GM18867 (cell line): ENCODE data around the gene CD302.
"Not testable (repeated sequence)": the region's sequence is repeated elsewhere in the genome, so short reads cannot be mapped to it uniquely, and the experiment has no call there.

Experiments
- ATAC-seq: cut with Tn5 transposase; IDR thresholded peaks from one replicate; pipeline ENCODE4 v1.9.1; 2021; ENCODE audit warnings: mild to moderate bottlenecking, moderate library complexity; ENCODE audit not compliant: unreplicated experiment

The CD302 gene, protein sequence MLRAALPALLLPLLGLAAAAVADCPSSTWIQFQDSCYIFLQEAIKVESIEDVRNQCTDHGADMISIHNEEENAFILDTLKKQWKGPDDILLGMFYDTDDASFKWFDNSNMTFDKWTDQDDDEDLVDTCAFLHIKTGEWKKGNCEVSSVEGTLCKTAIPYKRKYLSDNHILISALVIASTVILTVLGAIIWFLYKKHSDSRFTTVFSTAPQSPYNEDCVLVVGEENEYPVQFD

DNA sequence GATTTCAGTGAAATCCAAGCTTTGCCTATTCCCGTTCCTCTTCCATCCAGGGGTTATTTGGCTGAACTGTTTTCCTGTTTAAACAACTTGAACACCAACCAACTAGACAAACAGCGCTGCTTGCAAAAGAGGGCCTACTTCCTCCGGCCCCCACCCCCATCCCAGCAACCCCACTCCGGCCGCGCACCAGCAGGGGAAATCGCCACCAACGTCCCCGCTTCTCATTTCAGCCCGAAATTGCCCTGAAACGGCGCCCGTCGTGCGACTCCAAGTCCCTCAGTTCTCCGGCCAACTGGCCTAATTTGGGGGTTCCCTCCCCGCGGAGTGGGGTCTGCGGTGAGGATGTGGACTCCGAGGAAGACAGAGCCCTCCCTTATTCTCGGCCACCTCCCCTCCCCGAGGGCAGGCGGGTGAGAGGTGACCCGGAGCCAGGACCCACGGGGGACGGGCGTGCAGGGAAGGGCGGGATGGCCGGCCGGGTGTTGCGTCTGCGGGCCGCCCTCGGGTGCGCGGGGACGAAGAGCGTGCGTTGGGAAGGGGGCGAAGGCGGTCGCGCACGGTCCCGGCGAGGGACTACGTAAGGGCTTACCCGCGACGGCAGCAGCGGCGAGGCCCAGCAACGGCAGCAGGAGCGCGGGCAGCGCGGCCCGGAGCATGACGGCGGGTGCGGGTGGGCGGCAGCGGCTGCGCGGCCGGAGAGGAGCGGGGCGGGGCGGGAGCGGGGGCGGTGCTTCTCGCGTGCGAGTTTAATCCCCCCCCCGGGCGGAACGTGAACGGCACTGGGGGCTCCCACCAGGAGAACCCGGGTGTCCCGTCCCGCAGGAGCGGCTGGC lies at the start of gene CD302:
TSS of gene CD302 (minus strand) at position 666 of the 833 bp plus-strand sequence. CDS start at position 656, 10 bp downstream.
- ATAC-seq, result peak; percentile 74

DNA sequence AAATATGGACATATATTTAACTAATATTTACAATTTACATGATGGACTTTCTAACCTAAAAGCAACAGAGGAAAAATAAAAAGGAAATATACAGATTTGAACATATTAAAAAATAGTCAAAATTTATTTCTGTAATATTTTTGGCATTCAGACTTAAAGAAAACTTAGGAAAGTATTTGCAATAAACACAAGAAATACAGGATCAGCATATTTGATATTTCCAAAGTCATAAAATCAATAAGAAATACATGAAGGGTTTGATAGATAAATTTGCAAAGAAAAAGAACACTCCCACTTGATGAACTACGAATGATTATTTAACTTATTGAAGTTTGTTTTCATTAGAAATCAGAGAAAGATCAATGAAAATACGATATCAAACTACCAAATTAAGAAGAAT lies 48.6 kb upstream of the CD302 start:
- ATAC-seq, result no peak

DNA sequence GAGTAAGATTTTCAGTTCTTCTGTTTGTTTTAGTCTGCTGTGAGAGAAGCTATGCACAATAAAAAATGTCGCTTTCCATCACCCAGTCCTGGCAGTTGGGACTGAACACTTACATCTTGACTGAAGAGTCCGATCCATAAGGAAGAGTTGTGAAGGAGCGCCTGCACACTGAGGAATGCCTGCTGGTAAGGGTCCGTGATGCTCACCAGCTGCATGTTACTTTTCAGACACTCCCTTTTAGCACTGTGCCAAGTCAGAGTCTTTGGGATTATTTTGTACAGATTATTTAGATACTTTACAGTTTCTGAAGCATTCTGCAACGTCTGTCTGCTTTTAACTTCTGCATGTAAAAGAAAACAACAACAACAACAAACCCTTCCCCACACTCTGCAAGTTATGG lies 42.6 kb upstream of the CD302 start:
- no peak for ATAC-seq

- ATAC-seq, result no peak
Measured at GRCh38 chr2:159832858-159833257, 34.9 kb upstream of the CD302 start.

DNA sequence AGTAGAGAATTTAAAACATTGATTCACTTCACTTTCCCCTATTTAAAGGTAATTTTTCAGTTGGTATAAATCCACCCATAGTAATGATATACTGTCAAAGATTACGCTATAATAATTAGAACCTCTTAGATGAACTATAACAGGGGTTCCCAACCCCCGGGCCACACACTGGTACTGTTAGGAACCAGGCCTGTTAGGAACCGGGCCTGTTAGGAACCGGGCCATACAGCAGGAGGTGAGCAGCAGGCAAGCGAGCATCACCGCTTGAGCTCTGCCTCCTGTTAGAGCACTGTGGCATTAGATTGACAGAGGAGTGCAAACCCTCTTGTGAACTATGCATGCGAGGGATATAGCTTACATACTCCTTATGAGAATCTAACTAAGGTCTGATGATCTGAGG lies 34.0 kb upstream of the CD302 start:
- ATAC-seq, result no peak

DNA sequence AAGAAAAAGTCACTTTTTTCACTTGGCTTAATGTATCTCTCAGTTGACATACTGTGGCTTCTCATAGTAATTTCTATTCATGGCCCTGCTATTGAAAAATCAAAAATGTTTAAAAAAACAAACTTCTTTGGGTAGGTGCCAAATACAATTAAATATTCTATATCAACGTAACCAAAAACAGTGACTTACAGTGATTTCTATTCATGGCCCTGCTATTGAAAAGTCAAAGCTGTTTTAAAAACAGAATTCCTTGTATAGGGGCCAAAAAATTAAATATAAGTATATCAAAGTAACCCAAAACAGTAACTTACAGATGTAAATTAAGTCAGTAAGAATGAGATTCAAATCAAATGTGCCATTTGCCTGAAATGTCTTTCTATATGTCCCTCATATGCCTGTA lies 31.4 kb upstream of the CD302 start:
- ATAC-seq, result no peak

GRCh38 chr2:159828738-159829137 lies 30.7 kb upstream of the CD302 start:
- no peak for ATAC-seq

DNA sequence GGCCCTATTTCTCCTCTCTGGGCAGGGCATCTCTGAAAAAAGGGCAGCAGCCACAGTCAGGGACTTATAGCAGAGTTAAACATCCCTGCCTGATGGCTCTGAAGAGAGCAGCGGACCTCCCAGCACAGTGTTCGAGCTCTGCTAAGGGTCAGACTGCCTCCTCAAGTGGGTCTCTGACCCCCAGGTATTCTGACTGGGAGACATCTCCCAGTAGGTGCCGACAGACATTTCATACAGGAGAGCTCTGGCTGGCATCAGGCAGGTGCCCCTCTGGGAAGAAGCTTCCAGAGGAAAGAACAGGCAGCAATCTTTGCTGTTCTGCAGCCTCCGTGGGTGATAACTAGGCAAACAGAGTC lies 24.4 kb upstream of the CD302 start:
- ATAC-seq, result not testable (repeated sequence)

DNA sequence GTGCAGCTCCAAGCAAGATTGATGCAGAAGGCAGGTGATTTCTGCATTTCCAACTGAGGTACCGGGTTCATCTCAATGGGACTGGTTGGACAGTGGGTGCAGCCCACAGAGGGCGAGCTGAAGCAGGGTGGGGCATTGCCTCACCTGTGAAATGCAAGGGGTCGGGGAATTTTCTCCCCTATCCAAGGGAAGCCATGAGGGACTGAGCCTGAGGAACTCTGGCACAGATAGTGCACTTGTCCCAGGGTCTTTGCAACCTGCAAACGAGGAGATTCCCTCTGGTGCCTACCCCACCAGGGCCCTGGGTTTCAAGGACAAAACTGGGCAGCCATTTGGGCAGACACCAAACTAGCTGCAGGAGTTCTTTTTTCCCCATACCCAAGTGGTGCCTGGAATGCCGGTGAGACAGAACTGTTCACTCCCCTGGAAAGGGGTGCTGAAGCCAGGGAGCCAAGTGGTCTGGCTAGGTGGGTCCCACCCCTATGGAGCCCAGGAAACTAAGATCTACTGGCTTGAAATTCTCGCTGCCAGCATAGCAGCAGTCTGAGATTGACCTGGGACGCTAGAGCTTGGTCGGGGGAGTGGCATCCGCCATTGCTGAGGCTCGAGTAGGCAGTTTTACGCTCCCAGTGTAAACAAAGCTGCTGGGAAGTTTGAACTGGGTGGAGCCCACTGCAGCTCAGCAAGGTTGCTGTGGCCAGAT lies 23.9 kb upstream of the CD302 start:
- not testable (repeated sequence) for ATAC-seq

- no peak for ATAC-seq
Measured at GRCh38 chr2:159818940-159819339, 20.9 kb upstream of the CD302 start.

DNA sequence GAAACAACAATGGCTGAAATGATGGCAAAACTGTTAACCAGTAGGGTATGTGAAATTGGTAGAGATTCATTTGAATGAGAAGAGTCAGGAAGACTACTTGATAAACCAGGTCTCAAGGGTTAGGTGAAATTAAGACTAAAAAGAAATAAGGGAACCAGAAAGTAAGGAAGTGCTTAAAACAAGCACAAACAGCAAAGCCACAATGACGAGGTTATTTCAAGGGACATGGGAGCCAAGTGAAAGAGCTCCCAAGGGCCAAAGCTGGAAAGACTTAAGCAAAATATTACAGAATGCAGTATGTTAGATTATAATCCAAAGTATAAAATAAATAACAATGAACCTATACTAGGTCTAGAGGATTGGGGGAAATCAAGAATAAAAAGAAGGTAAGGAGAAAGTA lies 19.3 kb upstream of the CD302 start:
- ATAC-seq, result no peak

DNA sequence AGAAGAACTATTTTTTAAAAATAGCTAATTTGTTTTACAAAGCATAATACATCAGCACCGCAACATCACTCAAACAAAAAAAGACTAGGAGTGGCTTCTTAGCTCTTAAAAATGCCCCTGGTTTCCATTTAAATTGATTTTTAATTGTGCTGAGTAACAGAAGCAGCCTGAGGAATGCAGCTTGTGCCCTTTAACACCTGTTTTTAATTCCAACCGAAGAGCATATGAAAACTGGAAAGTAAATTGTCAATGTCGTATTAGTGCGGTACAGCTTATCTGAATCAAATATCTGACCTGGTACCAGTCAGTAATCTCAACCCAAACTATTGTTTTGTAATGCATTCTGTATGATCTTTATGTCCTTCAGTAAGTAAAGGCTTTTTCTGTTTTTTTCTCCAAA lies 13.2 kb upstream of the CD302 start:
- no peak for ATAC-seq

DNA sequence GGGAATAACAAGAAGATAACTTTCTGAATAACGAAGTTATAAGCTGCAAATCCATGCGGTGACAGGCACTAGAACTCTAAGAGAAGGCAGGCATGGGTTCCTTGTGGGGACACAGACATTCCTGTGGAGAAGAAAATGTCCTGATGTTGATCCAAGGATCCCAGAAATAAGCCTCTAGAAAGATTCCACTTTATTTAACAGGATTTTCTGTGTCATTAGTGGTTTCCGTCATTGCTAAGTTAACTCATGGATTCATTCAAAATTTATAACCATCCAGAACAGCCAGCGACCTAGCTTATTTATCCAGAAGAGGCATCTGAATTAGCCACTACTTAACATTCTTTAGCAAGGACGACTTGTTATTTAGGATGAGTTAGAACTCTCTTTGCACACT lies 10.0 kb upstream of the CD302 start:
- ATAC-seq, result no peak

DNA sequence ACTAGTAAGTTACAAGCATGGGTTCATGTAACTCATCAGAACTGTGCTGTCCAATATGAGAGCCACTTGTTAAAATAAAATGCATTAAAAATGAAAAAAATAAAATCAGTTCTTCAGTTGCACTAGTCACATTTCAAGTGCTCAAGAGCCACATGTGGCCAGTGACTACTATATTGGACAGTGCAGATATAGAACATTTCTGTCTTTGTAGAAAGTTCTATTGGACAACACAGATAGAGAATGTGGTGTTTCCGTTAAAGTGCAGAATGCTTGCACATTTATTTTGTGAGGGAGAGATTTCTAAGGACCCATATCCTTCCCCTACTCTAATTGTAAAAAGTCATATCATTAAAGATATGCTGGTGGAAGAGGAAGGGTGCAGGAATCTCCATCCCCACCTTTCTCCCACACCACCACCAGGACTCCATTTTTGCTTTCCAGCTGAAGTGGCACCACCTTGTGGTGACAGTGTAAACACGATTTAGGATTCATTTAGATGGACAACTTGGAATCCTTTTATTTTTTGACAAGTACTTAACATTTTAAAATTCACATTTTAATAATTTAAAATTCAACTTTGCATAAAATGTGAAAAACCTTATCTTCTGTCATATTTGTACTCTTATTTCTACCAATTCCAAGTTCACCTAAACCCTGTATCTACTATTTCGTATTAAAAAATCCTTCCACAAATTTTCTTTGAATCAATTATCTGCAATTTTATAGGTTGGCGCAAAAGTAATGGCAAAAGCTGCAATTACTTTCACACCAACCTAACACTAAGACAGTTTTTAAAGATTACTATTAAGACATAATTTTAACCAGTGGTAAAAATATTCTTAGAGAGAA lies 9.4 kb upstream of the CD302 start:
- ATAC-seq, result no peak

DNA sequence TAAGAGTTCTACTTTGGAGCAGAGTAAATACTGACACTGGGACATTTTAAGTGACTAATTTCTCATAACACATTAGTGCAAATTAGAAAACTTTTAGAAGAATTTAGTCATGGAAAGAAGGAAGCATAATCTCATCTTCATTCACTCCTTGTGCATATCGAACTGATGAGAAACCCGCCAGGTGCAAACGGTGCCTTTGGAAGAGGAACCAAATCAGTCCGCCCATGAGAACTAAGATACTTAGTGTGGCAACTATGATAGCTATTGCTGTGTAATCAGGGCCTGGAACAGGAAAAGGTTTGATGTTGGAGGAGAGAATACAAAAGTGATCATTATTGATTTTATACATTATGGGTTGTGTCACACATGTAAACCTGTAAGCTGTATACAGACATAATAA lies 6.9 kb upstream of the CD302 start:
- ATAC-seq, result no peak

- no peak for ATAC-seq
Measured at GRCh38 chr2:159803235-159803962, 5.4 kb upstream of the CD302 start.

- no peak for ATAC-seq
Measured at GRCh38 chr2:159802673-159803072, 4.7 kb upstream of the CD302 start.

DNA sequence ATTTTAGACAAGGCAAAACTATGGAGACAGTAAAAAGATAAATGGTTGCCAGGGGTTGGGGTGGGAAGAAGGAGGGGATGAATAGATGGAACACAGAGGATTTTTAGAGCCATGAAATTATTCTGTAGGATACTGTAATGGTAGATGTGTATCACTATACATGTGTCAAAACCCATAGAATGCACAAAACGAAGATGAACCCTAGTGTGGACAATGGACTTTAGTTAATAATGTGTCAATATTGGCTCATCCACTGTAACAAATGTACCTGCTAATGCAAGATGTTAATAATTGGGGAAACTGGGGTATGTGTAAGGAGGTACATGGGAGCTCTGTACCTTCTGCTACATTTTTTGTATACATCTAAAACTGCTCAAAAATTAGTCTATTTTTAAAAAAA lies 1.8 kb upstream of the CD302 start:
- no peak for ATAC-seq

DNA sequence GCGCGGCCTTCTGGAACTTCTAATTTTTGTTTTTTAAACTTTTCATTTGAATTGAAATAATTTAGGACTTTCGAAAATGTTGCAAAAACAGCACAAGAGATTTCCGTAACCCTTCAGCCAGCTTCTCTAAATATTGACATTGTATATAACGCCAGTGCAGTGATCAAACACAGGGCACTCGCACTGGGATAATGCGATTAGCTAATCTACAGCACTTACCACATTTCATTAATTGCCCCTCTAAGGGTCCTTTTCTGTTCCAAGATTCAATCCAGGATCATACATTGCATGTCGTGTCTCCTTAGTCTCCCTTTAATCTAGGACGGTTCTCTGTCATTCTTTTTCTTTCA lies 343 bp upstream of the CD302 start:
- ATAC-seq, result no peak

- no peak for ATAC-seq
Measured at GRCh38 chr2:159797225-159797542, 824 bp downstream of the CD302 start.
